Measurements from ENCODE around the gene BCORL1.

Gene BCORL1

GRCh38 chrX:129982300-129983251, at the start of gene BCORL1:
BCORL1 (plus strand) TSS chrX:129982635; CDS start chrX:130005232, 22,597 bp downstream.
- peak; percentile 96 for DNase-seq

- DNase-seq = peak; percentile 58
Observed at GRCh38 chrX:129932821-129933321, 49.6 kb upstream of the BCORL1 start.

GRCh38 chrX:129933700-129934099, 48.7 kb upstream of the BCORL1 start:
- no peak for DNase-seq

GRCh38 chrX:129934461-129934860, 48.0 kb upstream of the BCORL1 start:
- DNase-seq = no peak

- no peak for DNase-seq
Observed at GRCh38 chrX:129934952-129935351, 47.5 kb upstream of the BCORL1 start.

- no peak for DNase-seq
Observed at GRCh38 chrX:129938081-129938480, 44.4 kb upstream of the BCORL1 start.

GRCh38 chrX:129939986-129940385, 42.4 kb upstream of the BCORL1 start:
- peak; percentile 27 for DNase-seq

GRCh38 chrX:129940721-129941120, 41.7 kb upstream of the BCORL1 start:
- DNase-seq = no peak

- no peak for DNase-seq
Observed at GRCh38 chrX:129945131-129945530, 37.3 kb upstream of the BCORL1 start.

- DNase-seq = no peak
Observed at GRCh38 chrX:129953334-129953648, 29.1 kb upstream of the BCORL1 start.

- DNase-seq = no peak
Observed at GRCh38 chrX:129953881-129954280, 28.6 kb upstream of the BCORL1 start.

GRCh38 chrX:129954804-129955203, 27.6 kb upstream of the BCORL1 start:
- no peak for DNase-seq

GRCh38 chrX:129955682-129956081, 26.8 kb upstream of the BCORL1 start:
- DNase-seq = no peak

GRCh38 chrX:129956145-129956544, 26.3 kb upstream of the BCORL1 start:
- no peak for DNase-seq

- no peak for DNase-seq
Observed at GRCh38 chrX:129956765-129957164, 25.7 kb upstream of the BCORL1 start.

GRCh38 chrX:129957241-129958082, 25.0 kb upstream of the BCORL1 start:
- peak; percentile 57 for DNase-seq

GRCh38 chrX:129958083-129958465, 24.4 kb upstream of the BCORL1 start:
- no peak for DNase-seq

- DNase-seq = no peak
Observed at GRCh38 chrX:129958814-129959492, 23.5 kb upstream of the BCORL1 start.

- DNase-seq = peak; percentile 42
Observed at GRCh38 chrX:129959493-129959832, 23.0 kb upstream of the BCORL1 start.

GRCh38 chrX:129961180-129962083, 21.0 kb upstream of the BCORL1 start:
- peak; percentile 74 for DNase-seq

GRCh38 chrX:129963729-129964128, 18.7 kb upstream of the BCORL1 start:
- no peak for DNase-seq

GRCh38 chrX:129965166-129965565, 17.3 kb upstream of the BCORL1 start:
- no peak for DNase-seq

Measured in NCI-H82 (cell line).